HepG2 (cell line): ENCODE measurements around the gene DPM2. TPM values are rescaled to one million over a fixed set of nuclear protein-coding genes. Genes with fewer than 3 reads are reported as not detected.
A peak's percentile ranks its signal among the peaks of the same experiment; 100 is the strongest.

ENCODE experiments used
- AFF4 ChIP-seq: sonication (generic); formaldehyde crosslinking; IDR thresholded peaks from 2 replicates; pipeline ENCODE4 v1.4.0; 2020; ENCODE audit warnings: missing genetic modification reagents
- ATF2 ChIP-seq: sonication (generic); formaldehyde crosslinking; IDR thresholded peaks from 2 replicates; pipeline ENCODE4 v1.4.0; 2020; ENCODE audit warnings: missing genetic modification reagents
- HNF1B ChIP-seq: sonication (generic); formaldehyde crosslinking; IDR thresholded peaks from 2 replicates; pipeline ENCODE4 v1.5.1; 2020; ENCODE audit warnings: mild to moderate bottlenecking, moderate library complexity, missing genetic modification reagents
- KLF9 ChIP-seq: IDR thresholded peaks from 2 replicates; pipeline ENCODE4 v1.6.1; 2016; ENCODE audit warnings: low read depth
- MAFF ChIP-seq: IDR thresholded peaks from 2 replicates; pipeline ENCODE4 v1.6.1; 2011; ENCODE audit warnings: low read depth, low read length, improper control_type of control experiment
- PPARG ChIP-seq: conservative IDR thresholded peaks from 2 replicates; pipeline ENCODE4 v1.6.1; 2016; ENCODE audit warnings: missing biosample characterization, missing genetic modification reagents
- PTBP1 ChIP-seq: fragments of 200-400 bp; formaldehyde crosslinking; IDR thresholded peaks from 2 replicates; pipeline ENCODE4 v1.6.1; 2018; ENCODE audit warnings: low read length, low read depth; ENCODE audit not compliant: poor library complexity, severe bottlenecking
- REXO4 ChIP-seq: sonication (generic); formaldehyde crosslinking; IDR thresholded peaks from 2 replicates; pipeline ENCODE4 v1.8.0; 2022; ENCODE audit warnings: missing genetic modification reagents, mild to moderate bottlenecking, borderline replicate concordance
- ZBTB14 ChIP-seq: sonication (generic); formaldehyde crosslinking; IDR thresholded peaks from 2 replicates; pipeline ENCODE4 v1.4.0; 2020; ENCODE audit warnings: missing genetic modification reagents
- ZFP90 ChIP-seq: sonication (generic); formaldehyde crosslinking; IDR thresholded peaks from 2 replicates; pipeline ENCODE4 v1.8.0; 2022; ENCODE audit warnings: missing genetic modification reagents, mild to moderate bottlenecking, inconsistent platforms, borderline replicate concordance
- ZNF230 ChIP-seq: sonication (generic); formaldehyde crosslinking; IDR thresholded peaks from 2 replicates; pipeline ENCODE4 v1.4.0; 2020; ENCODE audit warnings: mild to moderate bottlenecking, missing genetic modification reagents
- ZNF335 ChIP-seq: sonication (generic); formaldehyde crosslinking; IDR thresholded peaks from 2 replicates; pipeline ENCODE4 v1.4.0; 2020; ENCODE audit warnings: missing genetic modification reagents
- ZNF639 ChIP-seq: conservative IDR thresholded peaks from 2 replicates; pipeline ENCODE4 v1.6.1; 2018; ENCODE audit warnings: missing genetic modification reagents
- ZNF7 ChIP-seq: IDR thresholded peaks from 2 replicates; pipeline ENCODE4 v1.6.1; 2016; ENCODE audit warnings: missing biosample characterization, missing genetic modification reagents
- ZNF710 ChIP-seq: sonication (generic); formaldehyde crosslinking; IDR thresholded peaks from 2 replicates; pipeline ENCODE4 v1.5.0; 2020; ENCODE audit warnings: mild to moderate bottlenecking, missing genetic modification reagents, borderline replicate concordance
- ZNF790 ChIP-seq: sonication (generic); formaldehyde crosslinking; IDR thresholded peaks from 2 replicates; pipeline ENCODE4 v1.8.0; 2022; ENCODE audit warnings: missing genetic modification reagents, mild to moderate bottlenecking, borderline replicate concordance
- polyA plus RNA-seq, 8 experiments: library from polyadenylated mRNA; depleted of rRNA in 3 of 8; stranded (reverse) in 7 of 8; unstranded in 1 of 8; fragments of >200 nt; fragmentation: Illumina TruSeq in 4 of 8; extraction: Trizol in 4 of 8; gene quantifications; 2 replicates each; pipeline versions ENCODE4 v1.2.1 to v1.2.3, GENCODE V29; 2011 to 2016; ENCODE audit warnings: low read depth in 4 of 8, missing spikeins in 1 of 8, mixed read lengths in 1 of 8; ENCODE audit not compliant: insufficient read depth in 1 of 8
- total RNA-seq, 5 experiments: library from RNA; depleted of rRNA; stranded (reverse); fragments of >200 nt; fragmentation: Illumina TruSeq; extraction: Trizol; gene quantifications; 2 replicates each; pipeline ENCODE4 v1.2.3, GENCODE V29; 2016; ENCODE audit warnings: low read depth in 1 of 5

Gene DPM2
- total and polyA plus RNA-seq, 2 of the 13 experiments (the other 11 are each of a cell fraction or from before 2014, with no cell fraction given): 24.8 to 35.3 TPM

GRCh38 chr9:127937388-127938297 is at the start of gene DPM2 (continued):
- peak; percentile 51 for TF ChIP-seq HNF1B (CRISPR knock-in tag)
- TF ChIP-seq ZNF230 (CRISPR knock-in tag): 0 out of 2 replicates have a peak, but pooled peaks have one; percentile 60
- TF ChIP-seq ZNF790 (CRISPR knock-in tag): no peak
- no peak for TF ChIP-seq PPARG
- TF ChIP-seq KLF9 (CRISPR knock-in tag): no peak
- TF ChIP-seq ZBTB14: no peak
- TF ChIP-seq ZFP90 (CRISPR knock-in tag): no peak
- no peak for TF ChIP-seq ZNF7
- TF ChIP-seq ZNF639: no peak
- no peak for TF ChIP-seq REXO4 (CRISPR knock-in tag)
- TF ChIP-seq PTBP1: no peak
- no peak for TF ChIP-seq ZNF335 (CRISPR knock-in tag)
- no peak for TF ChIP-seq MAFF
- no peak for TF ChIP-seq AFF4 (CRISPR knock-in tag)
- TF ChIP-seq ATF2 (CRISPR knock-in tag): peak; percentile 62; the same call in 1 of the 2 replicates
- no peak for TF ChIP-seq ZNF710 (CRISPR knock-in tag)
